Measurements from ENCODE around the gene TENM3. TPM values are rescaled to one million over a fixed set of nuclear protein-coding genes. Genes with fewer than 3 reads are reported as not detected.
A peak's percentile ranks its signal among the peaks of the same experiment; 100 is the strongest.

Gene TENM3
- total RNA-seq, 1 donor, result 14.0 TPM

GRCh38 chr4:182845618-182846017 is 602.4 kb downstream of the TENM3 start:
- no peak overlapping the region for H3K4me3 ChIP-seq (ENCODE audit: low read depth, low read length)
- TF ChIP-seq CTCF (IDR thresholded peaks at IDR 0.05; ENCODE audit: insufficient read depth, low read length), result no peak
- DNase-seq (ENCODE audit: low read depth), result no peak

- no peak for TF ChIP-seq CTCF (IDR thresholded peaks at IDR 0.05; ENCODE audit: insufficient read depth, low read length)
- DNase-seq (ENCODE audit: low read depth), result no peak
- no peak overlapping the region for H3K4me3 ChIP-seq (ENCODE audit: low read depth, low read length)
Observed at GRCh38 chr4:182846036-182846435, 602.8 kb downstream of the TENM3 start.

GRCh38 chr4:182847576-182848450 is 604.6 kb downstream of the TENM3 start:
- H3K4me3 ChIP-seq (ENCODE audit: low read depth, low read length), result no peak overlapping the region
- no peak for DNase-seq (ENCODE audit: low read depth)
- TF ChIP-seq CTCF (IDR thresholded peaks at IDR 0.05; ENCODE audit: insufficient read depth, low read length), result no peak

GRCh38 chr4:182848685-182849084 is 605.5 kb downstream of the TENM3 start:
- no peak for DNase-seq (ENCODE audit: low read depth)
- H3K4me3 ChIP-seq (ENCODE audit: low read depth, low read length), result no peak overlapping the region
- TF ChIP-seq CTCF (IDR thresholded peaks at IDR 0.05; ENCODE audit: insufficient read depth, low read length), result no peak

Small RNAs within 50 kb of the gene (small RNA-seq; reads per million reads assigned to genes)
- gene RN7SKP67 (not detected), gene RNU2-34P (2.0 reads per million, percentile 69 among the genes with 10 or more reads in this experiment)

Data from fibroblast of the aortic adventitia (primary cell).